OCI-LY3 (cell line): ENCODE results near the gene ISOC1.

Source experiments
- EZH2phosphoT487 ChIP-seq: fragments of 200-600 bp; shearing (Covaris generic); IDR thresholded peaks from 2 replicates; pipeline ENCODE4 v1.6.1; 2018; ENCODE audit warnings: antibody characterized with exemption, mixed run types, low read depth
- TF ChIP-seq, protein P1 (sequence below): fragments of 200-600, 300-600 bp; sonication (generic); IDR thresholded peaks from 2 replicates; pipeline ENCODE4 v1.5.1; 2014; ENCODE audit warnings: antibody characterized with exemption, low read length, low read depth

DNA sequence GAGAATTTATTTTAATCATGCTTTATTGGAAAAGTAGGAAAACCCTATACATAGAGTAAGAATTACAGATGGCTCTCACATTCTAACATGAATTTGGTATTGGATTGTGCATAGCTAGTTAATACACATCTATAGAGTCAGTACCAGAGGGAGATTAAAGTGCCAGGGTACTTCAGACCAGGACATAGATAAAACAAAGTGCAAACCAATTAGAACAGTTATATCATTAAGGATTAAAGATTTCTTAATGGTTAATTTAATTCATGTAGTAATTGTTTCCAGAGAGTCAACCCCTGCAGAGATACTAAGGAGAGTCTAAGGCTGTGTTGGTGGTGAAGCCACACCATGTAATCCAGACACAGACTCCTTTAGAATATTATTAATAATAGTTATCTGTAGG lies 8.8 kb downstream of the ISOC1 start:
- TF ChIP-seq, protein P1, sequence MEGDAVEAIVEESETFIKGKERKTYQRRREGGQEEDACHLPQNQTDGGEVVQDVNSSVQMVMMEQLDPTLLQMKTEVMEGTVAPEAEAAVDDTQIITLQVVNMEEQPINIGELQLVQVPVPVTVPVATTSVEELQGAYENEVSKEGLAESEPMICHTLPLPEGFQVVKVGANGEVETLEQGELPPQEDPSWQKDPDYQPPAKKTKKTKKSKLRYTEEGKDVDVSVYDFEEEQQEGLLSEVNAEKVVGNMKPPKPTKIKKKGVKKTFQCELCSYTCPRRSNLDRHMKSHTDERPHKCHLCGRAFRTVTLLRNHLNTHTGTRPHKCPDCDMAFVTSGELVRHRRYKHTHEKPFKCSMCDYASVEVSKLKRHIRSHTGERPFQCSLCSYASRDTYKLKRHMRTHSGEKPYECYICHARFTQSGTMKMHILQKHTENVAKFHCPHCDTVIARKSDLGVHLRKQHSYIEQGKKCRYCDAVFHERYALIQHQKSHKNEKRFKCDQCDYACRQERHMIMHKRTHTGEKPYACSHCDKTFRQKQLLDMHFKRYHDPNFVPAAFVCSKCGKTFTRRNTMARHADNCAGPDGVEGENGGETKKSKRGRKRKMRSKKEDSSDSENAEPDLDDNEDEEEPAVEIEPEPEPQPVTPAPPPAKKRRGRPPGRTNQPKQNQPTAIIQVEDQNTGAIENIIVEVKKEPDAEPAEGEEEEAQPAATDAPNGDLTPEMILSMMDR = no peak
- no peak for TF ChIP-seq EZH2phosphoT487
